Breast epithelium (tissue), 4 donors: ENCODE results near the gene FAM181A. TPM values are rescaled to one million over a fixed set of nuclear protein-coding genes. Genes with fewer than 3 reads are reported as not detected.

Source experiments
- DNase-seq, 2 donors: peaks; one replicate each; pipeline ENCODE4 v3.0.0-alpha.2; 2019; ENCODE audit warnings: low spot score in 2 of 2
- H3K27ac ChIP-seq, 2 donors: fragments of 200-600 bp; sonication (generic) in 1 of 2; one replicate each; pipeline ENCODE4 v1.5.1; 2016 to 2019; ENCODE audit warnings: mild to moderate bottlenecking in 1 of 2
- H3K27me3 ChIP-seq, 2 donors: fragments of 200-600 bp; sonication (generic) in 1 of 2; one replicate each; pipeline versions ENCODE4 v1.5.1 to v1.6.0; 2017 to 2019; ENCODE audit warnings: control low read depth in 1 of 2, mild to moderate bottlenecking in 1 of 2
- H3K36me3 ChIP-seq: fragments of 200-600 bp; one replicate; pipeline ENCODE4 v1.5.1; 2019
- H3K4me1 ChIP-seq, 2 donors: fragments of 200-600 bp; sonication (generic); one replicate each; pipeline ENCODE4 v1.5.1; 2016 to 2019; ENCODE audit warnings: control low read depth in 1 of 2
- H3K4me3 ChIP-seq, 3 donors: fragments of 200-600 bp; sonication (generic); 1 replicate in 2 of 3; 2 replicates in 1 of 3; pipeline ENCODE4 v1.5.1; 2016 to 2019; ENCODE audit warnings: mild to moderate bottlenecking in 3 of 3, moderate library complexity in 2 of 3
- H3K9me3 ChIP-seq, 2 donors: fragments of 200-600 bp; sonication (generic) in 1 of 2; one replicate each; pipeline ENCODE4 v1.5.1; 2016 to 2019; ENCODE audit warnings: control low read depth in 1 of 2
- CTCF ChIP-seq, 3 donors: fragments of 450-650 bp; IDR thresholded peaks; one replicate each; pipeline ENCODE4 v1.5.1; 2016 to 2017; ENCODE audit warnings: antibody characterized with exemption in 3 of 3, mild to moderate bottlenecking in 3 of 3, moderate library complexity in 3 of 3
- POLR2A ChIP-seq: fragments of 450-650 bp; IDR thresholded peaks from one replicate; pipeline ENCODE4 v1.6.1; 2016; ENCODE audit warnings: antibody characterized with exemption, mild to moderate bottlenecking, moderate library complexity
- POLR2AphosphoS5 ChIP-seq, 3 donors: sonication (generic); formaldehyde crosslinking; IDR thresholded peaks; one replicate each; pipeline ENCODE4 v1.6.1; 2017; ENCODE audit warnings: antibody characterized with exemption in 3 of 3
- intact Hi-C: fragments of 100-400 bp; cut with DNase I; formaldehyde crosslinking; loops from one replicate; pipeline ENCODE4 v1.15.1; 2023; ENCODE audit warnings: low total_unique reads
- total RNA-seq, 3 donors: library from RNA; depleted of rRNA; stranded (reverse); fragments of >200 nt; gene quantifications; one replicate each; pipeline ENCODE4 v1.1.0, GENCODE V29; 2016

FAM181A gene
- total RNA-seq, 3 donors from 2014 or later: not detected

DNA sequence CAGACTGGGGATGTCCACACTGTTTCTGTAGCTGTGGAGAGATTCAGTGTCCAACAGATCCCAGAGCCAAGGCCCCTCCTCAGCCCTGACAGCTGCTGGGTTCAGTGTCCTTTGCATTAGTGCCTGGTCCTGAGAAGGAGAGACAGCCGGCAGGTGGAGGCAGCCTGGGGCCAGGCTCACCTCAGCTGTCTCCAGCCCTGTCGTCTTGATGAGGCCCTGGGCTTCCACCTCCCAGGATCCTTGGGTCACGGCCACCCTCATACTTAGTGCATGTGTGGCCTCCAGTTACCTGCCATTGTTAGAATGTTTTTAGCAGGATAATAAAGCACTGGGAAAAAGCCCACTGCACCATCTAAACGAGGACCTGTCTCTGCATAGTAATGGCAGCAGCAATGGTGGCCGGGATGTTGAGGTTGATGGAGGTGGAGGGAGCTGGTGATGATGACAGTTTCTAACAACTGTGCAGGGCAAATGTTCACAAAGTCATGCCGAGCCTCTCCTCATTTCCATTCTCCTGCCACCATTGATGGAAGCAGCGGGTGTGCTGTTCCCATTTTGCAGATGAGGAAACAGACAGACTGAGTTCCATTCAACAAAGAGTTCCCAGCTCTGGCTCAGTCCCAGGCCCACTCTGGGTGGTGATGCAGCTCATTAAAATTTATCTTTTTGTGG is 31.6 kb downstream of the FAM181A start:
- Histone ChIP-seq H3K27ac (peak overlapping the region; percentile 21 to 32), H3K27me3 (no peaks in the 10 kb centered on the region), H3K9me3 (no peaks in the 10 kb centered on the region), H3K4me1 (no peaks in the 10 kb centered on the region), H3K36me3 (no peaks in the 10 kb centered on the region), H3K4me3 (no peak overlapping the region)
- DNase-seq: no peak
- TF ChIP-seq POLR2A (no peak), POLR2AphosphoS5 (IDR thresholded peaks at IDR 0.05) (no peak), CTCF (IDR thresholded peaks at IDR 0.05) (no peak)
- intact Hi-C loops: no loop called here

- peak overlapping the region; percentile 21 to 32 for H3K27ac ChIP-seq
- TF ChIP-seq POLR2A (no peak), CTCF (IDR thresholded peaks at IDR 0.05) (no peak), POLR2AphosphoS5 (IDR thresholded peaks at IDR 0.05) (peak in 1 of 3 donors; percentile 22)
- peak; percentile 54 to 57 for DNase-seq
Measured at GRCh38 chr14:93959239-93960107, 32.3 kb downstream of the FAM181A start.

DNA sequence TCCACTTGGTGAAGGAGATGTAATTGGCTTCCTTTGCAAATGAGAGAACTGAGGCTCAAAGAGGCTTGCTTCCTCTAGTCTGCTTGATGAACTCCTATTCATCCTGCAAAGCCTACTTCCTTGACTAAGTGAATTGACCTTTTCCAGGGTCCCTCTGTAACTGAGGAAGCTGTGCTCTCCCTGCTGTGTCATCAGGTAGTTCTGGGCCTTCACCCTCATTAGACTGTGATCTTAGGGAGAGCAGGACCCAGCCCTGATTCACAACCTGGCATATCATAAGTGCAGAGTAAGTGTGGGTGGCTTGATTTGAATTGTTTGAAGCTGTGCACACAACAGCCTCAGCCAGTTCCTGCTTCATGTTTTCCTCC is 32.9 kb downstream of the FAM181A start:
- Histone ChIP-seq H3K4me1 (no peaks in the 10 kb centered on the region), H3K4me3 (no peak overlapping the region), H3K9me3 (no peaks in the 10 kb centered on the region), H3K36me3 (no peaks in the 10 kb centered on the region), H3K27ac (peak overlapping the region in 1 of 2 donors; percentile 32), H3K27me3 (no peaks in the 10 kb centered on the region)
- intact Hi-C loops: no loop called here
- TF ChIP-seq POLR2AphosphoS5 (IDR thresholded peaks at IDR 0.05) (no peak), POLR2A (no peak)
- no peak for DNase-seq

More at GRCh38 chr14:93959239-93960107, 32.3 kb downstream of the FAM181A start:
- no peaks in the 10 kb centered on the region for H3K9me3 ChIP-seq
- intact Hi-C loops: no loop called here
- H3K4me3 ChIP-seq: no peak overlapping the region
- H3K27me3 ChIP-seq: no peaks in the 10 kb centered on the region
- H3K36me3 ChIP-seq: no peaks in the 10 kb centered on the region
- no peaks in the 10 kb centered on the region for H3K4me1 ChIP-seq

- Histone ChIP-seq H3K27me3 (no peaks in the 10 kb centered on the region), H3K4me1 (no peaks in the 10 kb centered on the region), H3K36me3 (no peaks in the 10 kb centered on the region), H3K27ac (no peak overlapping the region), H3K9me3 (no peaks in the 10 kb centered on the region), H3K4me3 (no peak overlapping the region)
- TF ChIP-seq CTCF (IDR thresholded peaks at IDR 0.05) (no peak), POLR2A (no peak), POLR2AphosphoS5 (IDR thresholded peaks at IDR 0.05) (no peak)
- intact Hi-C loops: no loop called here
- DNase-seq: no peak
Measured at GRCh38 chr14:93960774-93961438, 33.8 kb downstream of the FAM181A start.

DNA sequence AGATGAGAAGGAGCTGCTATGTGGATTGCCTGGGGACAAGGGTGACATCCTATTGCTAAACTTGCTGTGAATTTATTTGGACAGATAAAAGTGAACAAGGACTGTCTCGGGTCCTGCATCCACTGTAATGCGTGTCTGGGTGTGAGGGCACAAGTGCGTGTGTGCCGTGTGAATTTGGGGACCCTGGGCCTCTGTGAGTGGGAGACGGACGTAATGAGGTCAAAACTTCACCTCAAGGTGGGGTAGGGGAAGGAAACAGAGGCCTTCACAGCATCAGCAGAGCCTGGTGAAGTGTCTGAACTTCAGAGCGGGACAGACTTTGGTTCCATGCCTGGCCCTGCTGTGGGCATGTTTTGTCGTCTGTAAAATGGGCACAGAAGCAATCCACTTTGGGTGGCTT is 34.5 kb downstream of the FAM181A start:
- H3K9me3 ChIP-seq: no peaks in the 10 kb centered on the region
- H3K4me1 ChIP-seq: no peaks in the 10 kb centered on the region
- H3K27ac ChIP-seq: no peak overlapping the region
- intact Hi-C loops: no loop called here
- TF ChIP-seq POLR2A: no peak
- no peak for TF ChIP-seq CTCF (IDR thresholded peaks at IDR 0.05)
- no peak for TF ChIP-seq POLR2AphosphoS5 (IDR thresholded peaks at IDR 0.05)
- H3K4me3 ChIP-seq: no peak overlapping the region
- no peaks in the 10 kb centered on the region for H3K36me3 ChIP-seq
- H3K27me3 ChIP-seq: no peaks in the 10 kb centered on the region
- DNase-seq: no peak
